H9 (cell line): Measurements from ENCODE around the gene LRP1. TPM values are rescaled to one million over a fixed set of nuclear protein-coding genes. Genes with fewer than 3 reads are reported as not detected.

Experiments
- DNase-seq: peaks from one replicate; pipeline ENCODE4 v3.0.0-alpha.2; 2017
- H2AFZ ChIP-seq: one replicate; pipeline ENCODE4 v1.6.1; 2013; ENCODE audit warnings: mild to moderate bottlenecking, low read length, control low read depth, moderate library complexity
- H2AK5ac ChIP-seq: 2 replicates; pipeline ENCODE4 v1.6.1; 2013; ENCODE audit warnings: low read length, control low read depth, mixed read lengths; ENCODE audit not compliant: insufficient read length
- H2BK120ac ChIP-seq: one replicate; pipeline ENCODE4 v1.6.1; 2013; ENCODE audit warnings: low read depth, mild to moderate bottlenecking, low read length, control low read depth, inconsistent platforms; ENCODE audit not compliant: poor library complexity, severe bottlenecking
- H2BK12ac ChIP-seq: 2 replicates; pipeline ENCODE4 v1.6.1; 2013; ENCODE audit warnings: low read length, control low read depth, mixed read lengths, low read depth; ENCODE audit not compliant: insufficient read length
- H2BK15ac ChIP-seq: 2 replicates; pipeline ENCODE4 v1.6.1; 2013; ENCODE audit warnings: low read depth, low read length, control low read depth
- H2BK20ac ChIP-seq: one replicate; pipeline ENCODE4 v1.6.1; 2013; ENCODE audit warnings: low read depth, mild to moderate bottlenecking, low read length, control low read depth, inconsistent platforms; ENCODE audit not compliant: poor library complexity, severe bottlenecking
- H2BK5ac ChIP-seq: 2 replicates; pipeline ENCODE4 v1.6.1; 2013; ENCODE audit warnings: low read length, control low read depth, mixed read lengths; ENCODE audit not compliant: insufficient read length
- H3K14ac ChIP-seq: 2 replicates; pipeline ENCODE4 v1.6.1; 2013; ENCODE audit warnings: low read length, control low read depth; ENCODE audit not compliant: insufficient read depth
- H3K18ac ChIP-seq: 2 replicates; pipeline ENCODE4 v1.6.1; 2013; ENCODE audit warnings: low read depth, mild to moderate bottlenecking, mixed read lengths, low read length, control low read depth; ENCODE audit not compliant: insufficient read length
- H3K23ac ChIP-seq: 2 replicates; pipeline ENCODE4 v1.6.1; 2013; ENCODE audit warnings: low read length, control low read depth, mixed read lengths, low read depth; ENCODE audit not compliant: insufficient read length
- H3K23me2 ChIP-seq: 2 replicates; pipeline ENCODE4 v1.6.1; 2013; ENCODE audit warnings: low read depth, mild to moderate bottlenecking, mixed read lengths, low read length, control low read depth; ENCODE audit not compliant: insufficient read length, poor library complexity, severe bottlenecking
- H3K27ac ChIP-seq: 2 replicates; pipeline ENCODE4 v1.5.1; 2013; ENCODE audit warnings: low read length, control low read depth, mixed read lengths, low read depth; ENCODE audit not compliant: insufficient read length
- H3K27me3 ChIP-seq: 2 replicates; pipeline ENCODE4 v1.6.1; 2013; ENCODE audit warnings: low read length, control low read depth, inconsistent platforms; ENCODE audit not compliant: insufficient read depth
- H3K4ac ChIP-seq: 2 replicates; pipeline ENCODE4 v1.6.1; 2013; ENCODE audit warnings: low read depth, mild to moderate bottlenecking, control low read depth, inconsistent platforms, low read length, moderate library complexity
- H3K4me1 ChIP-seq: 2 replicates; pipeline ENCODE4 v1.6.1; 2013; ENCODE audit warnings: low read length, control low read depth, inconsistent platforms; ENCODE audit not compliant: insufficient read depth
- H3K4me2 ChIP-seq: 2 replicates; pipeline ENCODE4 v1.6.1; 2013; ENCODE audit warnings: low read length, control low read depth, mixed read lengths; ENCODE audit not compliant: insufficient read length, insufficient read depth
- H3K56ac ChIP-seq: 2 replicates; pipeline ENCODE4 v1.6.1; 2013; ENCODE audit warnings: low read depth, mild to moderate bottlenecking, mixed read lengths, low read length, control low read depth; ENCODE audit not compliant: insufficient read length
- H3K79me1 ChIP-seq: 2 replicates; pipeline ENCODE4 v1.6.1; 2013; ENCODE audit warnings: low read depth, mild to moderate bottlenecking, moderate library complexity, low read length, control low read depth, inconsistent platforms; ENCODE audit not compliant: insufficient read depth, poor library complexity, severe bottlenecking
- H3K79me2 ChIP-seq: 2 replicates; pipeline ENCODE4 v1.6.1; 2013; ENCODE audit warnings: low read length, control low read depth, inconsistent platforms; ENCODE audit not compliant: insufficient read depth
- H3K9ac ChIP-seq: 2 replicates; pipeline ENCODE4 v1.6.1; 2013; ENCODE audit warnings: low read length, control low read depth, mixed read lengths; ENCODE audit not compliant: insufficient read length; ENCODE audit errors: extremely low read depth
- H3K9me3 ChIP-seq: one replicate; pipeline ENCODE4 v1.6.1; 2013; ENCODE audit warnings: low read depth, low read length, inconsistent platforms; ENCODE audit not compliant: control insufficient read depth
- H3T11ph ChIP-seq: one replicate; pipeline ENCODE4 v1.6.1; 2013; ENCODE audit warnings: mild to moderate bottlenecking, low read length, control low read depth, inconsistent platforms
- H4K20me1 ChIP-seq: one replicate; pipeline ENCODE4 v1.6.1; 2013; ENCODE audit not compliant: control insufficient read depth, insufficient read length, insufficient read depth
- H4K5ac ChIP-seq: 2 replicates; pipeline ENCODE4 v1.6.1; 2013; ENCODE audit warnings: low read depth, mild to moderate bottlenecking, mixed read lengths, low read length, control low read depth; ENCODE audit not compliant: insufficient read length
- H4K8ac ChIP-seq: replicated peaks from 2 replicates; pipeline ENCODE4 v1.6.1; 2013; ENCODE audit warnings: low read length, control low read depth, mixed read lengths, low read depth; ENCODE audit not compliant: insufficient read length
- H4K91ac ChIP-seq: 2 replicates; pipeline ENCODE4 v1.6.1; 2013; ENCODE audit warnings: low read depth, mild to moderate bottlenecking, moderate library complexity, mixed read lengths, low read length, control low read depth; ENCODE audit not compliant: insufficient read length
- H3K27ac Mint-ChIP-seq, 3 experiments: 2 replicates in 2 of 3; 3 replicates in 1 of 3; pipeline ENCODE4 v1.8.0; 2020 to 2021; ENCODE audit warnings: mixed read lengths in 3 of 3, mild to moderate bottlenecking in 1 of 3, moderate library complexity in 1 of 3
- H3K27me3 Mint-ChIP-seq: 2 replicates; pipeline ENCODE4 v1.8.0; 2021; ENCODE audit warnings: low read depth, mild to moderate bottlenecking, moderate library complexity, mixed read lengths
- H3K36me3 Mint-ChIP-seq, 3 experiments: 2 replicates in 2 of 3; 3 replicates in 1 of 3; pipeline ENCODE4 v1.8.0; 2020 to 2021; ENCODE audit warnings: low read depth in 3 of 3, mixed read lengths in 3 of 3; ENCODE audit not compliant: insufficient read depth in 1 of 3
- H3K4me1 Mint-ChIP-seq, 2 experiments: 2 replicates each; pipeline ENCODE4 v1.8.0; 2020; ENCODE audit warnings: mixed read lengths in 2 of 2
- H3K4me3 Mint-ChIP-seq, 2 experiments: 2 replicates in 1 of 2; 3 replicates in 1 of 2; pipeline ENCODE4 v1.8.0; 2020 to 2021; ENCODE audit warnings: mild to moderate bottlenecking in 2 of 2, mixed read lengths in 2 of 2, moderate library complexity in 1 of 2
- H3K9me3 Mint-ChIP-seq, 2 experiments: 2 replicates in 1 of 2; 3 replicates in 1 of 2; pipeline ENCODE4 v1.8.0; 2020; ENCODE audit warnings: mild to moderate bottlenecking in 2 of 2, mixed read lengths in 2 of 2, moderate library complexity in 1 of 2
- CTCF ChIP-seq: fragments of 200-600 bp; sonication (generic); conservative IDR thresholded peaks from 3 replicates; pipeline ENCODE4 v1.8.0; 2021; ENCODE audit warnings: antibody characterized with exemption, mild to moderate bottlenecking
- WGBS: extraction: QIAGEN DNeasy Blood & Tissue Kit; methylation state at CpG from one replicate; pipeline ENCODE4 v1.1.7; 2013; ENCODE audit warnings: missing lambda C conversion rate, low lambda C conversion rate, mixed read lengths; ENCODE audit not compliant: insufficient read length; ENCODE audit errors: extremely low coverage; 5-methylcytosine and 5-hydroxymethylcytosine counted together
- total RNA-seq: library from RNA; stranded (reverse); gene quantifications from 2 replicates; pipeline ENCODE4 v1.2.1, GENCODE V29; 2021

LRP1 gene
- total RNA-seq, 1 experiment from 2014 or later, result 115 TPM

- Histone ChIP-seq H3K23me2 (no peaks in the 10 kb centered on the region), H2BK5ac (no peak overlapping the region), H4K8ac (no peak overlapping the region), H3K27ac (no peak overlapping the region), H2BK12ac (no peak overlapping the region), H2BK15ac (no peak overlapping the region), H2BK120ac (no peak overlapping the region), H3K14ac (no peak overlapping the region; the same call in 1 of the 2 replicates), H3K79me2 (no peaks in the 10 kb centered on the region), H3K56ac (no peak overlapping the region), H3K4me2 (no peak overlapping the region), H2AK5ac (no peak overlapping the region), H3K23ac (no peak overlapping the region), H2BK20ac (no peak overlapping the region), H4K91ac (no peak overlapping the region), H3T11ph (no peak overlapping the region), H3K9me3 (no peaks in the 10 kb centered on the region), H3K4me1 (no peaks in the 10 kb centered on the region; the same call in 1 of the 2 replicates), H4K20me1 (no peaks in the 10 kb centered on the region), H3K9ac (no peak overlapping the region), H3K4ac (no peak overlapping the region), H3K18ac (no peak overlapping the region), H3K79me1 (no peaks in the 10 kb centered on the region), H3K27me3 (no peaks in the 10 kb centered on the region), H4K5ac (no peak overlapping the region), H2AFZ (no peak overlapping the region)
- H3K4me3 Mint-ChIP-seq, result 0 out of 5 replicates have a peak overlapping the region, but pooled peaks of 1 of the 2 experiments have one; percentile 25
- no peak for DNase-seq
- H3K4me1 Mint-ChIP-seq, result peaks cover 23% of the 10 kb centered on the region in 2 experiments
- no CpG with 5 or more reads among the region's 1 CpG for WGBS
- no peak for TF ChIP-seq CTCF
- no peaks in the 10 kb centered on the region for H3K9me3 Mint-ChIP-seq
- peaks cover 5 to 63% (median 52%) of the 10 kb centered on the region in 3 experiments for H3K36me3 Mint-ChIP-seq
- no peaks in the 10 kb centered on the region; the same call in 1 of the 2 replicates for H3K27me3 Mint-ChIP-seq
- peak overlapping the region in 1 of 3 experiments; percentile 49; a peak in 3 of 7 replicates for H3K27ac Mint-ChIP-seq
These were observed 29.7 kb upstream of the LRP1 start for GRCh38 chr12:57098546-57098945.
